ENCODE results near the gene ADGRV1.

ADGRV1 gene

DNA sequence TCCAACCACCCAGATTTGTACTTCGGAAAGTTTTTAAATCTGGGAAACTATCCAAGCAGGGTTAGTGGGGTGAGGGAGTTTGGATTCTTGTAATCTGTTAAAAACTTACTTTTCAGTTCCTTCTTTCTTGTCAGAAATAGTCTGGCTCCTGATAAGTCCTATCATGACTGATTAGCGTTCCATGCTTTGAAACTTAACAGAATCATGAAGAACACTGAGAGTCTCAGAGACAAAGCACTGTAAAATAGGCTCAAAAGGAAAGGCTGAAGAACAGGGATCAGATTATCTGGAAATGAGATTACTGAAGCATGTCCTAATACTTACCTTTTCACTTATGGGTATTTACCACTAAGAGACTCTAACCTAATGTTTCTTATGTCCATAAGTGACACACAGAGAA is 582.1 kb downstream of the ADGRV1 start:
- H3K23ac ChIP-seq (ENCODE audit: low read length), result no peak overlapping the region
- no CpG with 5 or more reads among the region's 2 CpGs for WGBS (ENCODE audit: extremely low coverage, insufficient coverage, insufficient read length)

DNA sequence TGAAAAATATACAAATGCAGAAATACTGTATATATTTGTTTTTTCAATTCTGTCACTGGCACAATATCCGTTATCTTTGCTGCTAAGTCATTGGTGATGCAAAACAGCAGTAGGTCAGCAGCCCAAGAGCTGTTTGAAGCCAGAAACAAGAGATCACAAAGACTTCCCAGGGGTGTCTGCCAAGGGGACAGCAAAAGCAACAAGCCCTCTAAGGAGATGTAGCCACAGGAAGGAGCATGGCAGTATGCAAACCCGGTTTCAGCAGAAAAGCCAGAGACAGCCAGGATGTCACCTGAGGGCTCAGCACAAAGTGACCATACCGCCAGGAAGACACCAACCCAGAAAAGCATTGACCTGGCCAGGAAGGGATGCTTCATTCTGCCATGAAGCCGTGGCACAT is 583.0 kb downstream of the ADGRV1 start:
- Histone ChIP-seq H4K91ac (ENCODE audit: low read depth, low read length) (no peak overlapping the region), H3K79me2 (ENCODE audit: control insufficient read depth, insufficient read depth, low read length, poor library complexity) (no peaks in the 10 kb centered on the region), H3K4me1 (ENCODE audit: control insufficient read depth in 1 of 2, insufficient read depth in 2 of 2, low read length in 2 of 2) (no peaks in the 10 kb centered on the region), H3K9me3 (ENCODE audit: insufficient read depth, low read depth, low read length) (no peaks in the 10 kb centered on the region), H2BK120ac (ENCODE audit: insufficient read depth, low read length, poor library complexity) (no peak overlapping the region), H2AK5ac (ENCODE audit: low read length) (no peak overlapping the region), H2BK12ac (ENCODE audit: low read length) (peak overlapping the region; percentile 40), H3K18ac (ENCODE audit: low read length) (no peak overlapping the region), H3K27me3 (ENCODE audit: insufficient read depth, low read length) (no peaks in the 10 kb centered on the region), H3K4ac (ENCODE audit: low read depth, low read length) (no peak overlapping the region), H2AFZ (ENCODE audit: insufficient read depth, low read length, poor library complexity) (no peak overlapping the region), H3K36me3 (ENCODE audit: control insufficient read depth in 1 of 2, insufficient read depth in 2 of 2, low read length in 2 of 2) (no peaks in the 10 kb centered on the region), H3K27ac (ENCODE audit: low read depth, low read length) (no peak overlapping the region), H4K8ac (ENCODE audit: low read depth, low read length) (no peak overlapping the region), H3K14ac (ENCODE audit: low read length) (no peak overlapping the region), H3K4me3 (ENCODE audit: low read depth, low read length) (no peak overlapping the region), H3K23ac (ENCODE audit: low read length) (no peak overlapping the region), H3K9ac (ENCODE audit: low read length) (no peak overlapping the region), H4K12ac (ENCODE audit: low read depth, low read length) (no peak overlapping the region), H3K4me2 (ENCODE audit: low read length) (no peak overlapping the region), H2BK5ac (ENCODE audit: low read depth, low read length, poor library complexity) (no peak overlapping the region), H3K79me1 (ENCODE audit: low read length) (no peaks in the 10 kb centered on the region)
- whole genome bisulfite sequencing (ENCODE audit: extremely low coverage, insufficient coverage, insufficient read length), result no CpG with 5 or more reads among the region's 4 CpGs
- DNase-seq, result no peak

More for the DNA sequence above, 582.1 kb downstream of the ADGRV1 start:
- Histone ChIP-seq H3K9me3 (ENCODE audit: insufficient read depth, low read depth, low read length) (no peaks in the 10 kb centered on the region), H2BK12ac (ENCODE audit: low read length) (no peak overlapping the region), H3K79me1 (ENCODE audit: low read length) (peaks cover 4% of the 10 kb centered on the region), H2AFZ (ENCODE audit: insufficient read depth, low read length, poor library complexity) (no peak overlapping the region), H2AK5ac (ENCODE audit: low read length) (no peak overlapping the region), H4K8ac (ENCODE audit: low read depth, low read length) (no peak overlapping the region), H3K79me2 (ENCODE audit: control insufficient read depth, insufficient read depth, low read length, poor library complexity) (no peaks in the 10 kb centered on the region), H4K12ac (ENCODE audit: low read depth, low read length) (no peak overlapping the region), H3K36me3 (ENCODE audit: control insufficient read depth in 1 of 2, insufficient read depth in 2 of 2, low read length in 2 of 2) (no peaks in the 10 kb centered on the region), H3K27me3 (ENCODE audit: insufficient read depth, low read length) (no peaks in the 10 kb centered on the region), H2BK120ac (ENCODE audit: insufficient read depth, low read length, poor library complexity) (no peak overlapping the region), H3K4me1 (ENCODE audit: control insufficient read depth in 1 of 2, insufficient read depth in 2 of 2, low read length in 2 of 2) (peaks cover 3 to 4% of the 10 kb centered on the region in 2 experiments), H4K91ac (ENCODE audit: low read depth, low read length) (no peak overlapping the region), H3K4me3 (ENCODE audit: low read depth, low read length) (no peak overlapping the region), H3K4me2 (ENCODE audit: low read length) (no peak overlapping the region), H3K4ac (ENCODE audit: low read depth, low read length) (no peak overlapping the region), H3K18ac (ENCODE audit: low read length) (no peak overlapping the region), H2BK5ac (ENCODE audit: low read depth, low read length, poor library complexity) (no peak overlapping the region), H3K9ac (ENCODE audit: low read length) (no peak overlapping the region), H3K27ac (ENCODE audit: low read depth, low read length) (no peak overlapping the region), H3K14ac (ENCODE audit: low read length) (no peak overlapping the region)
- no peak for DNase-seq

DNA sequence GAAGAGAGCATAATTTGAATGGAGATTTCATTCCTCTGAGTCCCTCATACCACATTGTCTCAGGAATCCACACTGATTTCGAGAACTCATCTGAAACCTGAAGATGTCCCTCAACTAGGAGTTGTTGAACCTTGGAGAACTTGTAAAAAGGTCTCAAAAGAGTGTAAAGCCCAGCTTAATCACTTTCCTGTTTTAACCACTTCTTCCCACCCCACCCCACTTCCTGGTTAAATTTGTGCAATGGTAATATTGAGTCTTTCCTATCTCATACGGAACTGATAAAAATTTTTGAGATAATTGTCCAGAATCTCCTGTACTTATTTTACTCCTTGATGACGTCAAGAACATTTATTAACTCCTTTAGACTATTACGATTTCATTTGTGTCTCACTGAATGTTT is 583.8 kb downstream of the ADGRV1 start:
- WGBS (ENCODE audit: extremely low coverage, insufficient coverage, insufficient read length), result no CpG with 5 or more reads among the region's 4 CpGs
- Histone ChIP-seq H4K91ac (ENCODE audit: low read depth, low read length) (no peak overlapping the region), H3K23ac (ENCODE audit: low read length) (no peak overlapping the region), H3K9me3 (ENCODE audit: insufficient read depth, low read depth, low read length) (no peaks in the 10 kb centered on the region), H3K9ac (ENCODE audit: low read length) (no peak overlapping the region), H3K18ac (ENCODE audit: low read length) (no peak overlapping the region), H2BK5ac (ENCODE audit: low read depth, low read length, poor library complexity) (no peak overlapping the region), H2AFZ (ENCODE audit: insufficient read depth, low read length, poor library complexity) (no peak overlapping the region), H2AK5ac (ENCODE audit: low read length) (no peak overlapping the region), H2BK12ac (ENCODE audit: low read length) (no peak overlapping the region), H3K79me1 (ENCODE audit: low read length) (peaks cover 2% of the 10 kb centered on the region), H3K79me2 (ENCODE audit: control insufficient read depth, insufficient read depth, low read length, poor library complexity) (no peaks in the 10 kb centered on the region), H4K8ac (ENCODE audit: low read depth, low read length) (no peak overlapping the region), H3K4me2 (ENCODE audit: low read length) (no peak overlapping the region), H3K4me3 (ENCODE audit: low read depth, low read length) (no peak overlapping the region), H3K4ac (ENCODE audit: low read depth, low read length) (no peak overlapping the region), H3K14ac (ENCODE audit: low read length) (no peak overlapping the region), H3K27ac (ENCODE audit: low read depth, low read length) (no peak overlapping the region), H3K27me3 (ENCODE audit: insufficient read depth, low read length) (no peaks in the 10 kb centered on the region), H3K4me1 (ENCODE audit: control insufficient read depth in 1 of 2, insufficient read depth in 2 of 2, low read length in 2 of 2) (peaks cover 0 to 2% of the 10 kb centered on the region in 2 experiments), H4K12ac (ENCODE audit: low read depth, low read length) (no peak overlapping the region), H2BK120ac (ENCODE audit: insufficient read depth, low read length, poor library complexity) (no peak overlapping the region), H3K36me3 (ENCODE audit: control insufficient read depth in 1 of 2, insufficient read depth in 2 of 2, low read length in 2 of 2) (no peaks in the 10 kb centered on the region)
- no peak for DNase-seq

DNA sequence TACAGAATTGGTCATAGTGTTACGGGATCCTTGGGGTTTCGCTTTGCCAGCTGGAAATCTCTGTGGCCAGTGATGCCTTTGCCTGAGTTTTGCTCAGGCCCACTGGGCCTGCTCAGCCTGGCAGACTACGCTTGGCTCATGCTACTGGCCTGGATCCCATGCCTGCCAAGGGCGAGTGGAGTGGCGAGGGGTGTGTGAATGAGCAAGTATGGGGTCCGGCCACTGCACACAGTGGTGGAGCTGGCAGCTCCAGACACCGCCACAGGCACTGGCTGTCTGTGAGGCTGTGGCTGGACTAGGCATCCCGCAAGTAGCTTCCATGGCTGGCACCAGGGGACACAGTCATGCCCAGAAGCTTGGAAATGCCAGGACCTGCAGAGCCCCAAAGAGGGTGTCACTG is 584.2 kb downstream of the ADGRV1 start:
- H2BK120ac ChIP-seq (ENCODE audit: insufficient read depth, low read length, poor library complexity), result no peak overlapping the region
- no peak overlapping the region for H3K9ac ChIP-seq (ENCODE audit: low read length)
- H3K23ac ChIP-seq (ENCODE audit: low read length), result no peak overlapping the region
- H2AFZ ChIP-seq (ENCODE audit: insufficient read depth, low read length, poor library complexity), result no peak overlapping the region
- H2BK12ac ChIP-seq (ENCODE audit: low read length), result no peak overlapping the region
- no peak overlapping the region for H2BK5ac ChIP-seq (ENCODE audit: low read depth, low read length, poor library complexity)
- H3K4me3 ChIP-seq (ENCODE audit: low read depth, low read length), result no peak overlapping the region
- peaks cover 0 to 2% of the 10 kb centered on the region in 2 experiments for H3K4me1 ChIP-seq (ENCODE audit: control insufficient read depth in 1 of 2, insufficient read depth in 2 of 2, low read length in 2 of 2)
- H3K4ac ChIP-seq (ENCODE audit: low read depth, low read length), result no peak overlapping the region
- peaks cover 2% of the 10 kb centered on the region for H3K79me1 ChIP-seq (ENCODE audit: low read length)
- H4K8ac ChIP-seq (ENCODE audit: low read depth, low read length), result no peak overlapping the region
- no peaks in the 10 kb centered on the region for H3K27me3 ChIP-seq (ENCODE audit: insufficient read depth, low read length)
- no peak overlapping the region for H3K4me2 ChIP-seq (ENCODE audit: low read length)
- H3K14ac ChIP-seq (ENCODE audit: low read length), result no peak overlapping the region
- H4K12ac ChIP-seq (ENCODE audit: low read depth, low read length), result no peak overlapping the region
- DNase-seq, result no peak
- H4K91ac ChIP-seq (ENCODE audit: low read depth, low read length), result no peak overlapping the region
- no peak overlapping the region for H3K18ac ChIP-seq (ENCODE audit: low read length)
- H3K27ac ChIP-seq (ENCODE audit: low read depth, low read length), result no peak overlapping the region
- no peaks in the 10 kb centered on the region for H3K79me2 ChIP-seq (ENCODE audit: control insufficient read depth, insufficient read depth, low read length, poor library complexity)
- no CpG with 5 or more reads among the region's 8 CpGs for WGBS (ENCODE audit: extremely low coverage, insufficient coverage, insufficient read length)
- no peak overlapping the region for H2AK5ac ChIP-seq (ENCODE audit: low read length)
- no peaks in the 10 kb centered on the region for H3K36me3 ChIP-seq (ENCODE audit: control insufficient read depth in 1 of 2, insufficient read depth in 2 of 2, low read length in 2 of 2)
- H3K9me3 ChIP-seq (ENCODE audit: insufficient read depth, low read depth, low read length), result no peaks in the 10 kb centered on the region

Data from trophoblast cell (in vitro differentiated cells and primary cell).